OCI-LY1 (cell line): ENCODE results near the gene INAVA.

ENCODE experiments used
- CTCF ChIP-seq: fragments of 200-600 bp; sonication (generic), shearing (Covaris generic); IDR thresholded peaks from 2 replicates; pipeline ENCODE4 v1.5.1; 2017; ENCODE audit warnings: mild to moderate bottlenecking, antibody characterized with exemption, low read length, moderate library complexity, mixed read lengths
- EZH2 ChIP-seq: fragments of 200-600 bp; sonication (generic), shearing (Covaris generic); IDR thresholded peaks from 2 replicates; pipeline ENCODE4 v1.8.0; 2017; ENCODE audit warnings: borderline replicate concordance, mixed run types, mild to moderate bottlenecking, antibody characterized with exemption, low read length, moderate library complexity, mixed read lengths

- TF ChIP-seq CTCF (no peak), EZH2 (no peak)
These were observed 49.3 kb upstream of the INAVA start for GRCh38 chr1:200845360-200845759.
